ENCODE results near the gene GRK1. TPM values are rescaled to one million over a fixed set of nuclear protein-coding genes. Genes with fewer than 3 reads are reported as not detected.
A peak's percentile ranks its signal among the peaks of the same experiment; 100 is the strongest.

Gene GRK1
- total RNA-seq, 1 donor from 2014 or later = not detected

DNA sequence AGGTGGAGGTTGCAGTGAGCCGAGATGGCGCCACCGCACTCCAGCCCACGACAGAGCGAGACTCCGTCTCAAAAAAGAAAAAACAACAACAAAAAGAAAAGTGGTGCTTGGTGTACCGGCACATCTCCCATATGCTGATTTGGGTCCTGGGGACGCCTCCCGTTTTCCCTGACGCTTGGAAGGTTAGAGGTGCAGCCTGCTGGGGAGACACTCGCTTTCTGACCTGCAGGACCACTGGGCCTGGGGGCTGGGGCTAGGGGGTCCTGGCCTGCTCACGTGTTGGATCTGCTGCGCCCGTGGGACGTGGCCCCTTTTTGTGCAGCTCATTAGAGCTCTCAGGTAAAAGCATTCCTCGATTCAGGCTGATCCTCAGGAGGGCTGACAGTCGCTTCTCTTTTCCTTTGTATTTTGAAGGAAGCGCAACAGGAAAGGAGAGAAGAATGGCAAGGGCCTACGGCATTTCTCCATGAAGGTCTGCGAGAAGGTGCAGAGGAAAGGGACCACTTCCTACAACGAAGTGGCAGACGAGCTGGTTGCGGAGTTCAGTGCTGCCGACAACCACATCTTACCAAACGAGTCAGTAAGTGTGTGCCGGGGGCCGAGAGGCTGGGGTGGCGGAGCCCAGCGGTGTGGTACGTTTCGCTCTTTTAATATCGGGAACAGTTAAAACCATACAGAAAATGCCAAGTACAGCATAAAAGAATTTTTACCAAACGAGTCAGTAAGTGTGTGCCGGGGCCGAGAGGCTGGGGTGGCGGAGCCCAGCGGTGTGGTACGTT lies 34.1 kb upstream of the GRK1 start:
- DNase-seq (ENCODE audit: low read depth in 2 of 2) = no peak

DNA sequence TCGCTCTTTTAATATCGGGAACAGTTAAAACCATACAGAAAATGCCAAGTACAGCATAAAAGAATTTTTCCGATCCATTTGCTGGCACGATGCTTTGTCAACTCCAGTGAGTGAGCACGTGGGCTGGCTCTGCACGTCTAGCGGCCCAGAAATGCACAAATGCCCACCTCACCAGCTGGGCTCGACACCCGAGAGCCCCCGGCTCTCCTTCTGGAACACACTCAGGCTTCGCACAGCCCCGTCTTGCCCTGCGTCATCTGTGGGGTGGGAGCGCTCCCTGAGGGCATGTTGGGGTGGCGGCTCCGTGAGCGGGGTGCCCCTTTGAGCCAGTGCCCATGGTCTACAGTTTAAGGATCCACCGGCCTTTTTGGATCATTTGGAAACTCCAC lies 33.5 kb upstream of the GRK1 start:
- no peak for DNase-seq (ENCODE audit: low read depth in 2 of 2)

DNA sequence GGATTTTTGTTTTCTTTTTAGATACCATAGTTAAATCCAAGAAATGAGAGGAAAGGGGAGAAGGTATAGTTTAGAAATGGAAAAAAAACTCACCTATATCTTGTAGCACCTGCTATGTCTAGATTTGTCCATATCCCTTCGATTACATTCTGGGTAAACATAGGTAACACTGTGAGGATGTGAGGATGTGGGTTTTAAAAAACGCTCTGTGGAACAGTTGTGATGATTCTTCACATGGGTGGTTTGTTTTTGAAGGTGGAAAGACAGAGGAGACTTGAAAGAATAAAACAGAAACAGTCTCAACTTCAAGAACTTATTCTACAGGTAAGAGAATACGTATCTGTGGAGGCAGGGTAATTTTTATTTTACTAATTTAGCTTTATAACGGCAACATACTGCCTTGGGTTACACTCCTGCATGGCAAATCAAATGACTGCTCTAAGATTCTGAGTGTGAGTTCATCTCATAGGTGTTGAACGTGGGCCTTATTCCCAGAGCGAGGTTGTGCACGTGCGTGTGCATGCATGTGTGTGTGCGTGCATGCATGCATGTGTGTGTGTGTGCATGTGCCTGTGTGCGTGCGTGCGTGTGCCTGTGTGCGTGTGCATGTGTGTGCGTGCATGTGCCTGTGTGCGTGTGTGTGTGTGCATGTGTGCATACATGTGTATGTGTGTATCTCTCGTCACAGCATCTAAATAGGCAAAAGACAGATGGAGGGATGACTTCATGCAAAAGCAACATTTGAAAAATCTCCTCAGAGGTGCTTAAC lies 32.6 kb upstream of the GRK1 start:
- no peak for DNase-seq (ENCODE audit: low read depth in 2 of 2)

GRCh38 chr13:113635048-113635420 lies 32.0 kb upstream of the GRK1 start:
- DNase-seq (ENCODE audit: low read depth in 2 of 2) = no peak

DNA sequence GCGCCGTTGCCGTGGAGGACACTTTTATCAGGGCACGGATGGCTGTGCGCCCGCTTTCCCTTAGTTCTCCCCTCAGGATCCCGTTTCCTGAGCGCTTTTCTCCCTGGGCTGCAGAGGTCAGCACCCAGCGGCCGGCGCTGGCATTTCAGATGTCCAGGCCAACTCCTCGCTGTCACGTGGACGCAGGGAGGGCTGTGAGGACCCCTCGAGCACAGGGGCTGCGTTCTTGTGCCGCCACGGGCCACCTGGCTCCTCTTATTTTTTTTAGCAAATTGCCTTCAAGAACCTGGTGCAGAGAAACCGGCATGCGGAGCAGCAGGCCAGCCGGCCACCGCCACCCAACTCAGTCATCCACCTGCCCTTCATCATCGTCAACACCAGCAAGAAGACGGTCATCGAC lies 31.3 kb upstream of the GRK1 start:
- DNase-seq (ENCODE audit: low read depth in 2 of 2) = no peak

GRCh38 chr13:113636266-113636963 lies 30.6 kb upstream of the GRK1 start:
- no peak for DNase-seq (ENCODE audit: low read depth in 2 of 2)

- DNase-seq (ENCODE audit: low read depth in 2 of 2) = no peak
Observed at GRCh38 chr13:113637262-113638160, 29.5 kb upstream of the GRK1 start.

DNA sequence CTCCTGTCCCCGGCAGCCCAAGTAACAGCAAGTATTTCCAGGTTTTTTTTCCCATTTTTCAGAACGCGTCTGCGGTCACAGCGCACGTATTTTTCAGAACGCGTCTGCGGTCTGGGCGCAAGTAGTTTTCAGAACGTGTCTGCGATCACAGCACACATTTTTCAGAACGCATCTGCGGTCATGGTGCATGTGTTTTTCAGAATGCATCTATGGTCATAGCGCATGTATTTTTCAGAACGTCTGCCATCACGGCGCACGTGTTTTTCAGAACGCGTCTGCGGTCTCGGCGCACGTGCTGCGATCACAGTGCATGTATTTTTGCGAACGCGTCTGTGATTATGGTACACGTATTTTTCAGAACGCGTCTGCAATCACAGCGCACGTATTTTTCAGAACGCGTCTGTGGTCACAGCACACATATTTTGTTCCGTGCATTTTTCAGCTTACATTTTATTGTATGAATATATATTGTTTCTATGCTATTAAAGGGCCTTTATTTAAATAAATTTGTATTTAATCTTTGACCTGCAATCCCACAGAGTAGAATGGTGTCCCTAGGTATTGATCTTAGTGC lies 28.8 kb upstream of the GRK1 start:
- no peak for DNase-seq (ENCODE audit: low read depth in 2 of 2)

GRCh38 chr13:113638806-113639205 lies 28.2 kb upstream of the GRK1 start:
- no peak for DNase-seq (ENCODE audit: low read depth in 2 of 2)

- DNase-seq (ENCODE audit: low read depth in 2 of 2) = no peak
Observed at GRCh38 chr13:113639616-113640262, 27.3 kb upstream of the GRK1 start.

GRCh38 chr13:113641426-113641825 lies 25.6 kb upstream of the GRK1 start:
- no peak for DNase-seq (ENCODE audit: low read depth in 2 of 2)

GRCh38 chr13:113642563-113642962 lies 24.5 kb upstream of the GRK1 start:
- no peak for DNase-seq (ENCODE audit: low read depth in 2 of 2)

DNA sequence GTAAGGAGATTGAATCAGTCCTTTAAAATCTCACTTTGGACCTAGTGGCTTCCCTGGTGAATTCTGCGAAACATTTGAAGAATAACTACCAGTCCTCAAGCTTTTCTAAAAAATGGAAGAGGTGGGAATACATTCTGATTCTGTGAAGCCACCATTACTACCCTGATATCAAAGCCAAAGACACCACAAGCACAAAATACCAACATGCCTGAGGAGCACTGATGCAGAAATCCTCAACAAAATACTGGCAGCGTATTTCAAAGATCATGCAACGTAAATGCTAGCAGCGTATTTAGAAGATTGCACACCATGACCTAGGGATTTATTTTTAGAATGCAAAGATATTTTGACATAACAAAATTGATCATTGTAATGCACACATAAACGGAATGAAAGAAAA lies 23.4 kb upstream of the GRK1 start:
- DNase-seq (ENCODE audit: low read depth in 2 of 2) = no peak

GRCh38 chr13:113644800-113645199 lies 22.2 kb upstream of the GRK1 start:
- no peak for DNase-seq (ENCODE audit: low read depth in 2 of 2)

DNA sequence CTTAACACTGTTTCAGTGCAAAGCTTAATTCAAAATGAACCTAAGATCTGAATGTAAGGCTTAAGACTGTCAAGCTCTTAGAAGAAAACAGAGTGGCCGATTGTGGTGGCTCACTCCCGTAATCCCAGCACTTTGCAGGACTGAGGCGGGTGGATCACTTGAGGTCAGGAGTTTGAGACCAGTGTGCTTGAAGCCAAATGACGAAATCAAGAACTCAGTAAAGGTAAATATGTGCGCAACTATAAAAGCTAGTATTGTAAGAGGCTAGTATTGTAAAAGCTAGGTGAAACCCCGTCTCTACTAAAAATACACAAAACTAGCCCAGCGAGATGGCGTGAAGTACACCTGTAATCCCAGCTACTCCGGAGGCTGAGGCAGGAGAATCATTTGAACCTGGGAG lies 21.7 kb upstream of the GRK1 start:
- no peak for DNase-seq (ENCODE audit: low read depth in 2 of 2)

DNA sequence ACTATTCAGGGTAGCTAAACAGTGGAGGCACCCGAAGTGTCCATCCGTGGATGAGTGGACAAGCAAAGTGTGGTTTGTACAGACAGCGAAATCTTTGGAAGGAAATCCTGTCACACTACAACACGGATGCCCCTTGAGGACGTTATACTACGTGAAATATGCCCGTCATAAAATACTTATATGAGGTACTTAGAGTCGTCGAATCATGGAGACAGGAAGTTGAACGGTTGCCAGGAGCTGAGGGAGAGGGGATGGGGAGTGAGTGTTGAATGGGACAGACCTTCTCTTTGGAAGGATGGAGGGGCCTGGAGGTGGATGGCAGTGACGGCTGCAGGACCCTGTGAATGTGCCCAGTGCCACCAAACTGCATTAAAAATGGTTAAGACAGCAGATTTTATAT lies 20.6 kb upstream of the GRK1 start:
- DNase-seq (ENCODE audit: low read depth in 2 of 2) = peak in 1 of 2 donors; percentile 11

- DNase-seq (ENCODE audit: low read depth in 2 of 2) = no peak
Observed at GRCh38 chr13:113646921-113647340, 20.1 kb upstream of the GRK1 start.

DNA sequence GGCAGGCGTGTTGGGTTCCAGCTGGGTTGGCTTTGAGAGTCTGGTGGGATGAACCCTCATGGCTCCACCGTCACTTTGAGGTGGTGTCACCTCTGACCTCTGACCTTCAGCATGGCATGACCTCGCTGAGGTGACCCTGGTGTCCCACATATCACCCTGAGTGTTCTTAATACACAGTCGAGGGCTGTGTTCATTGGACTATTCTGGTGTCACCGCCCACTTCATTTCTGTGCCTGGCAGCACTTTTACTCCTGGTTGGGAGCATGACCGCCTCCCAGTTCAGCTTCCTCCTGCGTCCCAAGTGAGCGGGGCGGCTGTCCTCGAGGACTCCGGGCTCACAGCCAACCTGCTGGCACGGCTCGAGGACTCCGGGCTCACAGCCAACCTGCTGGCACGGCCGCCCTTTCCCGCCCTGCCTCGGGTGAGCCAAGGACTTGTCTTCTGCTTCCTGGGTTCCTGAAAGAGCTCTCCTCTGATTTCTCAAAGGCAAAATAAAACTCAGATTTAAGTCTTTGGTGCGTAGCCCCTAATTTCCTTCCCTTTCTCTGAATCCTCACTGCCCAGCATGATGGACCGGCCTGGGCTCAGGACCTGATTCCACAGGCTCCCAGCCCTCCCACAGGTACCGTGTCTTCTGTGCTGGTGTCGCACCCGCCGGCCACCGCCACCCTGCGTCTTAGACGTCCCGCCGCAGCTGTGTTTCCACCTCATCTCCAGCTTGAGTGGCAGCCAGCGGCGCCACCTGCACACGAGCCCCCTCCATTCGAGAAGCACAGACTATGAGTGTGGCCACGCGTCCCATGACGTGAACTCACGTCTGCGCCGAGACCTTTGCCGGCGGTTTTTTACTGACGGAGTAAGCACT lies 19.4 kb upstream of the GRK1 start:
- DNase-seq (ENCODE audit: low read depth in 2 of 2) = peak; percentile 31 to 46

DNA sequence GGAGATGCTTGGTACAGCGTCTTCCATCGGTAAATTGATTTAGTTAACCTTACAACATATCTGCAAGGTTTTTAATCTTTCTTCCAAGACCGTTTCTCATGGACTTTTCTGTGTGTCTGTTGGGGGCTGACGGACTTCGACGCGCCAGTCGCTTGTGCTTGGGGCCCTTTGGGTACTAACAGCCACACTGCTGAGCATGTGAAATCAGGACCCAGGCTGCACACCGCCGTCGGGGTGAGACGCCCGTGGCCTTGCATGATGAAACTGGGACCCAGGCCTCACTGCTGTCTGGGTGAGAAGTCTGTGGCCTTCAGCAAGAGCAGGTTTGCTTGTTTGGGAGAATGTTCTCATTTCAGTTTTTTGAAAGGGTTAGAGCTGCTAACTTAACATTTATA lies 18.8 kb upstream of the GRK1 start:
- DNase-seq (ENCODE audit: low read depth in 2 of 2) = no peak

DNA sequence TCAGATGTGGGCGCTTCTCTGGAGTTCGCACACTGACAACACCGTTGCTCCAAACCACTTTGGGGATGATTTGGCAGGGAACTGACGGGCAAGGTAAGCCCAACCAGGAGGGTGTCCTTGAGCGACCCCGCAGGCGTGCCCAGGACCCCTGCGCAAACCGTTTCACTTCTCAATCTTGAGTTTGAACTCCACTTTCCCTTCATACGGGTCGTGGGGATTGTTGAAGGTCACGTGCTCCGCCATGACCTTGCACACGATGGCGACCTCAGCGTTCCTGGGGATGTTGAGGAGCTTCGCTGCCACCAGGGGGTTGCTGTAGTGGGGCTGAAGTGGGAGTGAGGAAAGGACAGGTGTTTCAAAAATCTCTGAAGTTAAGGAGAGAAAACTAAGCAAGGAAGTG lies 17.8 kb upstream of the GRK1 start:
- DNase-seq (ENCODE audit: low read depth in 2 of 2) = no peak

Data from dermis microvascular lymphatic vessel endothelial cell (primary cell).